GM18508 (cell line): Measurements from ENCODE around the gene METTL8.
"Not testable (repeated sequence)": the region's sequence is repeated elsewhere in the genome, so short reads cannot be mapped to it uniquely, and the experiment has no call there.

Experiments
- ATAC-seq: cut with Tn5 transposase; IDR thresholded peaks from one replicate; pipeline ENCODE4 v1.9.1; 2021; ENCODE audit warnings: moderate number of reproducible peaks; ENCODE audit not compliant: insufficient read depth, unreplicated experiment

METTL8 gene

GRCh38 chr2:171316755-171317337 lies 116.9 kb downstream of the METTL8 start:
- ATAC-seq, result no peak

GRCh38 chr2:171316220-171316619 lies 117.6 kb downstream of the METTL8 start:
- ATAC-seq, result no peak

GRCh38 chr2:171315781-171316180 lies 118.0 kb downstream of the METTL8 start:
- ATAC-seq, result no peak

- ATAC-seq, result not testable (repeated sequence)
Measured at GRCh38 chr2:171312182-171312581, 121.6 kb downstream of the METTL8 start.

DNA sequence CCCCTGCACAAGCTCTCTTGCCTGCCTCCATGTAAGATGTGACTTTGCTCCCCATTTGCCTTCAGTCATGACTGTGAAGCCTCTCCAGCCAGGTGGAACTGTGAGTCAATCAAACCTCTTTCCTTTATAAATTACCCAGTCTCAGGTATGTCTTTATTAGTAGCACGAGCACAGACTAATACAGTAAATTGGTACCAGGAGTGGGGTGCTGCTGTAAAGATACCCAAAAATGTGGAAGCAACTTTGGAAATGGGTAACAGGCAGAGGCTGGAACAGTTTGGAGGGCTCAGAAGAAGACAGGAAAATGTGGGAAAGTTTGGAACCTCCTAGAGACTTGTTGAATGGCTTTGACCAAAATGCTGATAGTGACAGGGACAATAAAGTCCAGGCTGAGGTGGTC lies 122.2 kb downstream of the METTL8 start:
- not testable (repeated sequence) for ATAC-seq

- ATAC-seq, result no peak
Measured at GRCh38 chr2:171310889-171311288, 122.9 kb downstream of the METTL8 start.

DNA sequence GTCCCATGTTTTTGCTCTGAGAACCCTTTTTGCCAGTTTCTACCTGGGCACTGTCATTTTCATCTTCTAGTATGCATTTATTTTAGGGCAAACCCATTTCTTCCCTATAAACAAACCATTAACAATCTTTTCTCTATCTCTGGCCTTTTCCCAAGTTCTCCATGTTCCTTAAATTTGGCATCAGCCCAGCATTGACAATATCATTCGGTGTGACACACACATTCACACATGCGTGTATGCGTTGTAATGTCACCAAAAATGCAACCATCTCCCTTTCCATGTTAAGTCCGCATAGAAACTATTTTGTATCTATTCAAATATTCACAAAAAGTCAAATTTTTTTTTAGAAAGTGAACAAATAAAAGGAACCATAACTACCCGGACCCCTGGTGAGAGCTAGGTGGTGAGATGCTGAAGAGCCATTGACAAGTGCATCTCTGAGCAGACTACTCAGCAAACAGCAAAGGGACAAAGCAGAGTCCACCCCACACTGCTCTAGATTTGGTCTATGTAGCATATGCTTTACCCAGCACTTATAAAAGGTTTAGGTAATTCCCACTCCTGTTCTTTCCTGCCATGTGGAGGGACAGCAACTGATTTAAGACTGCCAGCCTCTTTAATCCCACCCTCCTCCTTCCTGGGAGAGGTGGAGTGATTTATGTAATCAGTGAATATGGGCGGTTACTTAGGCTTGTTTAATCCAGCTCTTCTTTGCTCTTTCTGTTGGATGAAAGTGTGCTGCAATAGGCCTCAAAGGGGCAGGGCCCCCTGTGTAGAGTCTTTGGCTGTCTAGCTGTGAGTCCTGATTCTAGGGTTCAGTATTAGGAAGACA lies 124.1 kb downstream of the METTL8 start:
- ATAC-seq, result no peak

DNA sequence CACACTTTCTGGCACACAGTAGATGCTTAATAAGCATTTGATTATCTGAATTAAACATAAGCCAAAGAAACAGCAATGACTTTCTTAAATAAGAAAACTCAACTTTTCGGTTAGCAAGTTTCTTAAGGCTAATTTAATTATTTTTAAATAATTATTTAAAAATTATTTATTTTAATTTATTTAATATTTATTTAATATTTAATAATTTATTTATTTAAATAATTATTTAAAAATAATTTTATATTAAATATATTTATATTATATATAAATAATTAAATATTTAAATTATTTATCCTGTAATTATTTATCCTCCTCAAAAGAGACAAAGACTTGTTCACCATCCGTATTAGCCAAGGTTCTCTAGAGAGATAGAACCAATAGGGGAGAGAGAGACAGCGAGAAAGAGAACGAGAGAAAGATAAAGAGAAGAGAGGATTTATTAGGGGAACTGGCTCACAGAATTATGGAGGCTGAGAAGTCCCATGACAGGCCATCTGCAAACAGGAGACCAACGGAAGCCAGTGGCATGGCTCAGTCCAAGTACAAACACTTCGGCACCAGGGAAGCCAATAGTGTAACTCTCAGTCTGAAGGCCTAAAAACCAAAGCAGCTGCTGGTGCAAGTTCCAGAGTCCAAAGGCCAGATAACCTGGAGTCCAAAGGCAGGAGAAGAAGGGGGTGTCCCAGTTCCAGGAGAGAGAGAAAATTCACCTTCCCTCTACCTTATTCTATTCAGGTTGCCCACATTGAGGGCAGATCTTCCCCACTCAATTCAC lies 125.3 kb downstream of the METTL8 start:
- ATAC-seq, result no peak

DNA sequence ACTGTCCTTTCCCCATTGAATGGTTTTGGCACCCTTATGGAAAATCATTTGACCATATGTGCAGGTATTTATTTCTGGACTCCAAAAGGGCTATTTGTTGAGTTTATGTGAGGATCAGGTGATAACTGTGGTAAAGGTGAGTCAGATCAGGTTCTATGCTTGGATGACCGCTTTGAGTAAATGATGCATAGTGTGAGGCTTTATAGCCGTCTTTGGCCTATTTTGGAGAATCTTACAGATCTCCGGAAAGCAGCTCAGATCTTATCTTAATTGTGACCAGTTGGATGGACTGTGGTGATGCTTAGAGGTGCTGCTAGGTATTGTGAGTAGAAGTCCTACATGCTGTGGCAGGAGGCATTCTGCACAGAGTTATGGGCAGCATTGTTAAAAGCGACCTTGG lies 126.2 kb downstream of the METTL8 start:
- ATAC-seq, result peak; percentile 69

- no peak for ATAC-seq
Measured at GRCh38 chr2:171297956-171298355, 135.8 kb downstream of the METTL8 start.

DNA sequence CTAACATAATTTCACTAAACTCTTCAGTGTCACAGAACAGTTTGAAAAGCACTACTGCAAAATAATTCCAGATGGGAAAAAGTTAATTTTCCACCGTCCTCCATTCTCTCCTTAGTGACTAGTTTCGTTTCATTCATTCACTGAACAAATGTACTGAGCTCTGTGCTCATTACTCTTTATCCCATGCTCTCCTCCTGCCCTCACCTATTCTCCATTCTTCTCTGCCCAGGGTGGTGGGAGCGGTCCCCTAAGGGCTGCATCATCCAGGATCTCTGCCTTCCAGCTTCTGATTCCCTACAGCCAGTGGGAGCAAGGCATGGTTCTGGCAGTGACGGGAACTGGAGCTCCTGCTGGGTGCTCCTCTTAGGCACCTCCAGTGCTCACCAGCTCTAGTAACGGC lies 139.2 kb downstream of the METTL8 start:
- no peak for ATAC-seq

DNA sequence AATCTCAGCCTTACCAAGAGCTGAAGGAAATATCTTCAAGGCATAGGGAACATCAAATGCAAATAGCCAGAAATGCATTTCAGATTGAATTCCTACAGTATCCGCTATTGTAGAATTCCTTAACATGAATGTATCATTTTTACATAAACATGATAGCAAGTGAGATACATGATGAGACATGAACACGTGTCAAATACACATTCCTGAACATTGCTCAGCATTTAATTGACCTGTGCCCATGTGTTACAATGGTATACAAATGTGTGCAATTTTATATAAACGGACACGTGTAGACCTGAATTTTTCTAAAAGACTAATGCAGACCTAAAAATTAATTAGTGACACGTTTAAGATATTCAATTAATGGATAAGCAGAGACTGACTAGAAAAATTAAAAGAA lies 140.1 kb downstream of the METTL8 start:
- no peak for ATAC-seq

GRCh38 chr2:171289991-171290390 lies 143.8 kb downstream of the METTL8 start:
- no peak for ATAC-seq

- ATAC-seq, result no peak
Measured at GRCh38 chr2:171289316-171289715, 144.5 kb downstream of the METTL8 start.

DNA sequence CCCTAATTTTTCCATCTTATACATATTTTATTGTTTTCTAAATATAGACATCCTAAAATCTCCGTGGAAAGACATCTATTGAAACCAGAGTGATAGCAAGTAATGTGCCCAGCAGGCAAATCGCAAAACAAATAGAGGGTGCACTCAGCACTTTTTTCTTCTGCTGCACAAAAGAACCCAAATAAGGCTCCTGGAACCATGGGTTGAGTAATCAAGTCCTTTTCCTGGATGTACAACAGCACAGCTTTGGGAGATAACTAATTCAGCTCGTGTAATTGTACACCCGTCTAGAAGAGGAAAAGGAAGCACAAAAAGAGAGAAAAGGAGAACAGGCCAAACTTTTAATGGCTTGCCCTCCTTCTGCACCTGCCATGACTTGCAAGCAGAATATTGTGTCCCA lies 146.2 kb downstream of the METTL8 start:
- no peak for ATAC-seq

DNA sequence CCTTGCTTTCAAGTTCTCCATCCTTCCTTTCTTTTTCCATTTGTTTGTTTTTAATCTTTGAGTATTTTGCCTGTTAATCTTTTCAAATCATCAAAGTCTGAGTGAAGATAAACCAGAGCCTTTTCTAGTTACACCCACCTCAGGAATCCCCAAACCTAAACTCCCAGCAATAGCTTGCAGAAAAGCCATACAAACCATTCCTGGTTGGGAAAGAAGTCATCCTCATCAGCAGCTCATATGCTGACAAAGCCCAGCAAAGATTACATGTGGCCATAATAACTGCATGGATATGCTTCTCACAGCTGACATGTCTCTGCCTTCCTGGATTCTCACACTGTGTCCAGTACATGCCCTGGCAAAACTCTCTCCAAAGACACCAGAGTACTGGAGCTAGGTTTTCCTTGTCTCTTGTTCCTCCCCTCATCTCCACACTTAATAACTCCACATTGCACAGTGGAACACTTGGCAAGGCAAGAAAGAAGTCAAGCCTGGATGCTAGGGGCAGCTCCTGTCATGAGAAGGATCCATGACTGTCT lies 146.7 kb downstream of the METTL8 start:
- ATAC-seq, result no peak

DNA sequence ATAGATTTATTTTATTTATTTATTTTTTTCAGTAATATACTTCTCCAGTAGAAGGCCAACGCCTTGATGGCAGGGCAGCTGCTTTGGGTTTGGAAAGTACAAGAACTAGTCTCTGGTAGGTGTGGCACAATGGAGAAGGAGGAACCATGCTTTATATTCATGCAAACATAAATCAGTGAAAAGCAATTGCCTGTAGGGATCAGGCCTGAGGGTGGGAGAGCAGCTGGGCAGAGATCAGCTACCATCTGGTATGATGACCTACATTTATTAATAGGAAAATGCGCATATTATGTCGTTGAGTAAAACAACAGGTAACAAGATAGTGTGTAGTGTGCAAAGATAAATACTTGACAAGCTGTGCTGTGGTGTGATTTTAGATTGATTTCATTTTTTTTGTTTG lies 152.7 kb downstream of the METTL8 start:
- ATAC-seq, result no peak

DNA sequence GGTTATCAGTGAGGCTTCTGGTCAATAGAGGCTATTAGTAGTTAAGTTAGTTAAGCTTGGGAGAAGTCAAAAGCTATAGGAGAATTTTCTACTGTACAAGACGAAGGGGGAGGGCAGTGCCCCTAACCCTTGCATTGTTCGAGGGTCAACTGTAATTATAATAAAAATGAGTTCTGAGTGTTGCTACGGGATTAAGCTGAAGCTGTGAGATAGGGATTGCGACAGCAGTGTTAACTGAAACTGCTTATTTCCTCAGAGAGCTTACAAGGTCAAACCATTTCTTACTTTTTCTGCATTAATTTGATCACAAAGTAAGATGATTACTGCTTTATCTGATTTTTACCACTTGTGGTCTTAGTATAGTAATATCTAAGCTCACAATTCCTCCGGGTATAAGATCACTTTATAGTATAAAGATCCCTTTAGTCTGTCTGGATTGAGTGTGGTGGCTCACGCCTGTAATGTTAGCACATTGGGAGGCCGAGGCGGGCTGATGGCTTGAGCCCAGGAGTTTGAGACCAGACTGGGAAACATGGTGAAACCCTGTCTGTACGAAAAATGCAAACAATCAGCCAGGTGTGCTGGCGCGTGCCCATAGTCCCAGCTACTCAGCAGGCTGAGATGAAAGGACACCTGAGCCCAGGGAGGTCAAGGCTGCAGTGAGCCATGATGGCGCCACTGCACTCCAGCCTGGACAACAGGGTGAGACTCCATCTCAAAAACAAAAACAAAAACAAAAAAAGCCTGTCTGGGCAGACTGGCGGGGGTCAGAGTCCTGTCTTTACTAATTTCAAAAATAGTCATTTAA lies 153.6 kb downstream of the METTL8 start:
- no peak for ATAC-seq

DNA sequence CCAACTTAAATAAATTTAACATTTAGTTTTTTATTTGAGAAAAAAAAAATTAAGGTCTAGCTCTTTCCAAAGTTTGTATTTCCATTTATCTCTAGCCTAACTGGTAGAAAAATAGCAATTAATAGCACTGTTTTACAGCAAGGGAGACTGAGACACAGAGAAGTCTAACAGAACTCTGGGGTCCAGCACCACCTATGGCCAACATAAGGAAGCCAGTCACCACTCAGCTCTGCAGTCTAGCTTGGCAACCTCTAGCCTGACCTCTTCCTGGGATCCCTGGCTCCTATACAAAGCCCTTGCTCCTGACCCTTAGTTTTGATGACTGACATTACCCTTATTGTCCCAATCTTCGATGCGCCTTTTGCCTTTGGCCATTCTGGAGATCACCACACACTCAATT lies 159.0 kb downstream of the METTL8 start:
- ATAC-seq, result no peak

DNA sequence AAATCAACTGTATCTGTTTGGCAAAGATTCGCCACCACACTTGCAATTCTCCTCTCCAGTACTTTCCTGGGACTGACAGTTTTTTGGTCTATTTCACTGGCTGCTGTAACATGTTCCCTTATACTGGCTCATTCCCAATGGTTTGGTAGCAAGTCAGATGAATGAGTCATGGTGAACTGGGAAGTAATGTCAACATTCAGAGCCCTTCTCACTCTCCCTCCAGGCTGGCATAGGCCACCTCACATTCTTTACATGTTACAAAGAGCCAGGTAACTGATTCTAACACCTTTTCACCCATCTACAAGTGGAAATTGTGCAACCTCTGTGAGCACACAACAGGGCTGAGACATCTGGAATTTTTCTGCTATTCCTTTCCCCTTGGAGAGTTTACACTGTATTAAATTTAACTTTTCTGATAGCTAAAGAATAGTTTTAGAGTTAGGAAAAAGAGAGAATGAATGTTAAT lies 161.8 kb downstream of the METTL8 start:
- no peak for ATAC-seq
